Caco-2 (cell line): ENCODE results near the gene GAS2L2. TPM values are rescaled to one million over a fixed set of nuclear protein-coding genes. Genes with fewer than 3 reads are reported as not detected.

Source experiments
- BruUV-seq: library from RNA; stranded (reverse); fragments of 400-500 nt; replicated peaks from 2 replicates; lab custom pipeline; 2021; lab: Mats Ljungman, UMichigan
- CTCF ChIA-PET: fragments of 300-600 bp; sonication (Branson Sonifier 250); formaldehyde crosslinking; loops from one replicate; lab custom pipeline; 2022; ENCODE audit warnings: antibody characterized with exemption; lab: Charles Lee
- POLR2A ChIA-PET: fragments of 300-600 bp; sonication (Branson Sonifier 250); formaldehyde crosslinking; loops from one replicate; lab custom pipeline; 2022; ENCODE audit warnings: antibody characterized with exemption; lab: Charles Lee
- DNase-seq, 2 experiments: peaks; one replicate each; pipeline versions ENCODE4 v3.0.0 to v3.0.0-alpha.2; 2020 to 2022
- H3K27me3 ChIP-seq: replicated peaks from 2 replicates; pipeline ENCODE4 v1.6.0; 2011; ENCODE audit warnings: low read length; ENCODE audit not compliant: control insufficient read depth, insufficient read depth
- H3K36me3 ChIP-seq: 2 replicates; pipeline ENCODE4 v1.5.1; 2011; ENCODE audit warnings: low read length; ENCODE audit not compliant: control insufficient read depth, insufficient read depth
- H3K4me1 ChIP-seq: fragments of 250-450 bp; sonication (Bioruptor Pico); 2 replicates; pipeline ENCODE4 v1.5.1; 2020; ENCODE audit warnings: mild to moderate bottlenecking
- H3K4me3 ChIP-seq: 2 replicates; pipeline ENCODE4 v1.5.1; 2011; ENCODE audit warnings: low read depth, mild to moderate bottlenecking, control low read depth, low read length
- H3K9me3 ChIP-seq: fragments of 250-450 bp; sonication (Bioruptor Pico); 2 replicates; pipeline ENCODE4 v1.5.1; 2020; ENCODE audit warnings: mild to moderate bottlenecking, moderate library complexity
- H3K27ac Mint-ChIP-seq: one replicate; pipeline ENCODE4 v1.8.0; 2022; ENCODE audit warnings: mixed read lengths; ENCODE audit not compliant: unreplicated experiment
- H3K27me3 Mint-ChIP-seq: one replicate; pipeline ENCODE4 v1.8.0; 2022; ENCODE audit warnings: mixed read lengths; ENCODE audit not compliant: insufficient read depth, unreplicated experiment
- H3K36me3 Mint-ChIP-seq: one replicate; pipeline ENCODE4 v1.8.0; 2022; ENCODE audit warnings: mild to moderate bottlenecking, mixed read lengths; ENCODE audit not compliant: insufficient read depth, unreplicated experiment
- H3K4me1 Mint-ChIP-seq: one replicate; pipeline ENCODE4 v1.8.0; 2022; ENCODE audit warnings: low read depth, mixed read lengths; ENCODE audit not compliant: unreplicated experiment
- H3K4me3 Mint-ChIP-seq: one replicate; pipeline ENCODE4 v1.8.0; 2022; ENCODE audit warnings: mild to moderate bottlenecking, moderate library complexity, mixed read lengths; ENCODE audit not compliant: unreplicated experiment
- H3K9me3 Mint-ChIP-seq: one replicate; pipeline ENCODE4 v1.8.0; 2022; ENCODE audit warnings: mixed read lengths; ENCODE audit not compliant: unreplicated experiment
- CTCF ChIP-seq, 2 experiments: fragments of 200-600 bp in 1 of 2; IDR thresholded peaks; 1 replicate in 1 of 2; 2 replicates in 1 of 2; pipeline versions ENCODE4 v1.5.1 to v1.8.0; 2011 to 2022; ENCODE audit warnings: antibody characterized with exemption in 1 of 2, control low read depth in 1 of 2, inconsistent platforms in 1 of 2, low read depth in 1 of 2, low read length in 1 of 2, mild to moderate bottlenecking in 1 of 2, moderate library complexity in 1 of 2; ENCODE audit not compliant: insufficient read depth in 1 of 2, severe bottlenecking in 1 of 2, unreplicated experiment in 1 of 2
- intact Hi-C: fragments of 100-400 bp; cut with micrococcal nuclease; formaldehyde crosslinking; loops from one replicate; pipeline ENCODE4 v1.10.0; 2022; ENCODE audit not compliant: unreplicated experiment
- total RNA-seq: library from RNA; stranded (reverse); gene quantifications from 2 replicates; pipeline ENCODE4 v1.2.3, GENCODE V29; 2022

GAS2L2 gene
- total RNA-seq, 1 experiment from 2014 or later, result not detected

- DNase-seq, result peak in 1 of 2 experiments; percentile 53
- intact Hi-C loops, result no loop called here
- Mint-ChIP-seq H3K4me3 (no peak overlapping the region), H3K4me1 (peaks cover under 1% of the 10 kb centered on the region), H3K36me3 (no peaks in the 10 kb centered on the region), H3K9me3 (no peaks in the 10 kb centered on the region), H3K27ac (no peak overlapping the region), H3K27me3 (peaks cover 4% of the 10 kb centered on the region)
- peak; percentile 54 to 66 for TF ChIP-seq CTCF (IDR thresholded peaks at IDR 0.05; ENCODE audit: insufficient read depth in 1 of 2, low read depth in 1 of 2, low read length in 1 of 2, severe bottlenecking in 1 of 2, unreplicated experiment in 1 of 2)
- Histone ChIP-seq H3K36me3 (no peaks in the 10 kb centered on the region), H3K27me3 (no peaks in the 10 kb centered on the region), H3K4me3 (no peak overlapping the region), H3K4me1 (peaks cover 8% of the 10 kb centered on the region), H3K9me3 (no peaks in the 10 kb centered on the region)
- ChIA-PET POLR2A (interaction anchor here (0.6 to 1.0 kb wide), 2 partner anchors 42 to 99 kb away, joined by 3 to 4 read pairs; partner anchors contain the start of gene TAF15), CTCF (interaction anchor here (0.7 to 1.2 kb wide), 4 partner anchors 22 to 61 kb away, joined by 3 to 8 read pairs (median 5); partner anchors contain the start of gene TAF15)
- no TSS peak for BruUV-seq
Measured at GRCh38 chr17:35766903-35767510, 14.0 kb upstream of the GAS2L2 start.

DNA sequence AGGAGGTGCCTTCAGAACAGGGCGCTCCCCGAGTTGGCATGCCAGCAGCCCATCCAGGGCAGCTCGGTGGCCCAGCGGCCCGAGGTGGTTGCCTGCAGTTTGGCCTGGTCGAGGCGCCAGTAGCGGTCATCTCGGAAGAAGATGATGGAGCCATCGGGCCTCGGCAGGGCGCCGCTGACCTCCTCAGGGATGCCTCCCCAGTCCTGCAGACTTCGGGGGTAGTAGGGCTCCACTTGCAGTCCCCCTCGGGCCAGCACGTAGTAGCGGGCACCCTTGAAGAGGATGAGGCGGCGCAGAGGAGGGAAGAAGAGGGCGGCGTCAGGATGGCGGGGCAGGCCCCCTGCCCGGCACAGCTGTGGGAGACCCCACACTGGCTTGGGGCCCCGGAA, 13.4 kb upstream of the GAS2L2 start:
- ChIA-PET CTCF (interaction anchor here (0.7 to 1.2 kb wide), 4 partner anchors 22 to 62 kb away, joined by 3 to 8 read pairs (median 5); partner anchors contain the start of gene TAF15), POLR2A (interaction anchor here (1.0 kb wide), 1 partner anchor 42 kb away, joined by 3 read pairs; the partner anchor contains the start of gene TAF15)
- Mint-ChIP-seq H3K4me1 (peaks cover 5% of the 10 kb centered on the region), H3K9me3 (peaks cover 1% of the 10 kb centered on the region), H3K27me3 (no peaks in the 10 kb centered on the region), H3K27ac (no peak overlapping the region), H3K4me3 (no peak overlapping the region), H3K36me3 (no peaks in the 10 kb centered on the region)
- intact Hi-C loops, result no loop called here
- no peak for DNase-seq
- Histone ChIP-seq H3K36me3 (no peaks in the 10 kb centered on the region), H3K9me3 (no peaks in the 10 kb centered on the region), H3K4me1 (peaks cover 13% of the 10 kb centered on the region), H3K4me3 (no peak overlapping the region), H3K27me3 (no peaks in the 10 kb centered on the region)
- BruUV-seq, result no TSS peak
- no peak for TF ChIP-seq CTCF (IDR thresholded peaks at IDR 0.05; ENCODE audit: insufficient read depth in 1 of 2, low read depth in 1 of 2, low read length in 1 of 2, severe bottlenecking in 1 of 2, unreplicated experiment in 1 of 2)

- TF ChIP-seq CTCF (IDR thresholded peaks at IDR 0.05; ENCODE audit: insufficient read depth in 1 of 2, low read depth in 1 of 2, low read length in 1 of 2, severe bottlenecking in 1 of 2, unreplicated experiment in 1 of 2), result no peak
- Histone ChIP-seq H3K4me1 (peaks cover 15% of the 10 kb centered on the region), H3K36me3 (no peaks in the 10 kb centered on the region), H3K9me3 (no peaks in the 10 kb centered on the region), H3K4me3 (no peak overlapping the region), H3K27me3 (no peaks in the 10 kb centered on the region)
- CTCF ChIA-PET, result interaction anchor here (1.0 to 1.2 kb wide), 2 partner anchors 23 to 39 kb away, joined by 4 to 6 read pairs; no protein-coding TSS in a partner anchor
- POLR2A ChIA-PET, result no interaction called here
- Mint-ChIP-seq H3K36me3 (no peaks in the 10 kb centered on the region), H3K27me3 (no peaks in the 10 kb centered on the region), H3K4me1 (peaks cover 9% of the 10 kb centered on the region), H3K9me3 (peaks cover 6% of the 10 kb centered on the region), H3K27ac (no peak overlapping the region), H3K4me3 (no peak overlapping the region)
- intact Hi-C loops, result no loop called here
- no peak for DNase-seq
- no TSS peak for BruUV-seq
Measured at GRCh38 chr17:35765756-35766488, 12.9 kb upstream of the GAS2L2 start.
